Stomach (tissue), 9 donors: ENCODE data around the gene LNP1. TPM values are rescaled to one million over a fixed set of nuclear protein-coding genes. Genes with fewer than 3 reads are reported as not detected.

Source experiments
- DNase-seq, 2 donors: peaks; one replicate each; pipeline versions ENCODE4 v3.0.0 to v3.0.0-alpha.2; 2013 to 2019
- H3K27ac ChIP-seq, 5 donors: fragments of 200-600 bp in 4 of 5; sonication (generic) in 4 of 5; one replicate each; pipeline ENCODE4 v1.5.1; 2013 to 2019; ENCODE audit warnings: mild to moderate bottlenecking in 1 of 5, moderate library complexity in 1 of 5
- H3K27me3 ChIP-seq, 3 donors: fragments of 200-600 bp; sonication (generic); one replicate each; pipeline ENCODE4 v1.5.1; 2017 to 2019; ENCODE audit warnings: mixed run types in 1 of 3
- H3K36me3 ChIP-seq, 4 donors: fragments of 200-600 bp; sonication (generic); 1 replicate in 3 of 4; 2 replicates in 1 of 4; pipeline ENCODE4 v1.5.1; 2016 to 2019
- H3K4me1 ChIP-seq, 4 donors: fragments of 200-600 bp; sonication (generic); one replicate each; pipeline ENCODE4 v1.5.1; 2016 to 2019
- H3K4me3 ChIP-seq, 4 donors: fragments of 200-600 bp; sonication (generic) in 3 of 4; one replicate each; pipeline ENCODE4 v1.5.1; 2016 to 2019; ENCODE audit warnings: mild to moderate bottlenecking in 1 of 4
- H3K9me3 ChIP-seq, 4 donors: fragments of 200-600 bp; sonication (generic); one replicate each; pipeline ENCODE4 v1.5.1; 2016 to 2019
- CTCF ChIP-seq, 7 experiments: fragments of 450-650 bp in 4 of 7; fragments of 200-600 bp in 3 of 7; sonication (generic) in 3 of 7; IDR thresholded peaks; one replicate each; pipeline ENCODE4 v1.5.1; 2016 to 2019; ENCODE audit warnings: antibody characterized with exemption in 7 of 7, control low read depth in 2 of 7, mild to moderate bottlenecking in 1 of 7
- EP300 ChIP-seq: sonication (generic); formaldehyde crosslinking; IDR thresholded peaks from one replicate; pipeline ENCODE4 v1.6.1; 2017; ENCODE audit warnings: antibody characterized with exemption
- POLR2A ChIP-seq, 4 donors: fragments of 450-650 bp; IDR thresholded peaks; one replicate each; pipeline ENCODE4 v1.6.1; 2016; ENCODE audit warnings: antibody characterized with exemption in 4 of 4, control low read depth in 2 of 4, mild to moderate bottlenecking in 1 of 4, moderate library complexity in 1 of 4
- POLR2AphosphoS5 ChIP-seq, 3 donors: sonication (generic); formaldehyde crosslinking; IDR thresholded peaks; one replicate each; pipeline ENCODE4 v1.6.1; 2016; ENCODE audit warnings: antibody characterized with exemption in 3 of 3
- WGBS, 5 donors: extraction: QIAGEN DNeasy Blood & Tissue Kit in 3 of 5; methylation state at CpG; one replicate each; pipeline versions ENCODE4 v1.1.5 to v1.1.7; 2013 to 2018; 5-methylcytosine and 5-hydroxymethylcytosine counted together
- intact Hi-C: fragments of 100-400 bp; cut with DNase I; formaldehyde crosslinking; loops from one replicate; pipeline ENCODE4 v1.15.1; 2023; ENCODE audit warnings: low total_unique reads
- polyA plus RNA-seq, 3 donors: library from polyadenylated mRNA; stranded (reverse); fragments of 200-250 nt; gene quantifications; one replicate each; pipeline ENCODE4 v1.2.3, GENCODE V29; 2013
- total RNA-seq, 5 donors: library from RNA; depleted of rRNA; stranded (reverse); fragments of >200 nt; gene quantifications; one replicate each; pipeline versions ENCODE4 v1.1.0 to v1.2.3, GENCODE V29; 2014 to 2016
- donor health status: healthy with polysubstance abuse.
- donor health status: Bipolar disorder and iron deficiency.
- donor health status: healthy.

The LNP1 gene
- total and polyA plus RNA-seq, 8 donors: 0.58 to 4.0 (median 1.6) TPM; not detected in 3

GRCh38 chr3:100436951-100437350, 35.6 kb downstream of the LNP1 start:
- intact Hi-C loops: no loop called here
- Histone ChIP-seq H3K36me3 (peaks cover 0 to 4% (median 0%) of the 10 kb centered on the region in 4 donors), H3K4me1 (no peaks in the 10 kb centered on the region), H3K27me3 (no peaks in the 10 kb centered on the region), H3K27ac (no peak overlapping the region), H3K9me3 (peaks cover 0 to 4% (median 0%) of the 10 kb centered on the region in 4 donors), H3K4me3 (no peak overlapping the region)
- 89 to 98% (median 96%) methylated on average over 2 of the region's 2 CpGs for WGBS, 5 donors
- TF ChIP-seq CTCF (IDR thresholded peaks at IDR 0.05) (no peak), POLR2AphosphoS5 (IDR thresholded peaks at IDR 0.05) (no peak), EP300 (no peak), POLR2A (IDR thresholded peaks at IDR 0.05) (no peak)
- no peak for DNase-seq

GRCh38 chr3:100437721-100438622, 36.6 kb downstream of the LNP1 start:
- no peaks in the 10 kb centered on the region for H3K4me1 ChIP-seq
- H3K27ac ChIP-seq: no peak overlapping the region
- peaks cover 0 to 4% (median 0%) of the 10 kb centered on the region in 4 donors for H3K9me3 ChIP-seq
- no peaks in the 10 kb centered on the region for H3K27me3 ChIP-seq
- H3K36me3 ChIP-seq: peaks cover 0 to 1% (median 0%) of the 10 kb centered on the region in 4 donors
- TF ChIP-seq POLR2A (IDR thresholded peaks at IDR 0.05): no peak
- TF ChIP-seq CTCF (IDR thresholded peaks at IDR 0.05): no peak
- no peak for TF ChIP-seq POLR2AphosphoS5 (IDR thresholded peaks at IDR 0.05)
- TF ChIP-seq EP300: no peak
- WGBS, 5 donors: 87 to 95% (median 94%) methylated on average over 3 of the region's 3 CpGs
- intact Hi-C loops: no loop called here
- H3K4me3 ChIP-seq: no peak overlapping the region
- no peak for DNase-seq

GRCh38 chr3:100438623-100438974, 37.3 kb downstream of the LNP1 start:
- H3K36me3 ChIP-seq: no peaks in the 10 kb centered on the region
- no peak for DNase-seq
- no peak for TF ChIP-seq POLR2A (IDR thresholded peaks at IDR 0.05)
- no peak for TF ChIP-seq POLR2AphosphoS5 (IDR thresholded peaks at IDR 0.05)
- TF ChIP-seq EP300: no peak
- no peak for TF ChIP-seq CTCF (IDR thresholded peaks at IDR 0.05)
- H3K27me3 ChIP-seq: no peaks in the 10 kb centered on the region
- H3K27ac ChIP-seq: no peak overlapping the region
- H3K9me3 ChIP-seq: peaks cover 0 to 4% (median 0%) of the 10 kb centered on the region in 4 donors
- no peaks in the 10 kb centered on the region for H3K4me1 ChIP-seq
- no peak overlapping the region for H3K4me3 ChIP-seq
- WGBS, 5 donors: 89 to 97% (median 96%) methylated on average over 2 of the region's 2 CpGs
- intact Hi-C loops: no loop called here

GRCh38 chr3:100440895-100441294, 39.6 kb downstream of the LNP1 start:
- 71 to 90% (median 77%) methylated on average over 3 of the region's 3 CpGs for WGBS, 5 donors
- DNase-seq: no peak
- H3K27ac ChIP-seq: no peak overlapping the region
- no peaks in the 10 kb centered on the region for H3K36me3 ChIP-seq
- no peak overlapping the region for H3K4me3 ChIP-seq
- no peak for TF ChIP-seq EP300
- TF ChIP-seq POLR2AphosphoS5 (IDR thresholded peaks at IDR 0.05): no peak
- TF ChIP-seq POLR2A (IDR thresholded peaks at IDR 0.05): no peak
- no peak for TF ChIP-seq CTCF (IDR thresholded peaks at IDR 0.05)
- no peaks in the 10 kb centered on the region for H3K9me3 ChIP-seq
- intact Hi-C loops: no loop called here
- H3K4me1 ChIP-seq: no peaks in the 10 kb centered on the region
- H3K27me3 ChIP-seq: no peaks in the 10 kb centered on the region
